Astrocyte (in vitro differentiated cells and primary cell): ENCODE data around the gene TEX52. TPM values are rescaled to one million over a fixed set of nuclear protein-coding genes. Genes with fewer than 3 reads are reported as not detected.

ENCODE experiments used
- DNase-seq: peaks from one replicate; pipeline ENCODE4 v3.0.0-alpha.2; 2010; ENCODE audit warnings: low read depth
- FAIRE-seq: peaks from 2 replicates; lab custom pipeline; 2011; peaks lifted over from hg19 to GRCh38; lab: Jason Lieb, UNC
- H2AFZ ChIP-seq: 2 replicates; pipeline ENCODE4 v1.6.0; 2012; ENCODE audit warnings: low read depth, low read length, inconsistent platforms
- H3K27ac ChIP-seq: 2 replicates; pipeline ENCODE4 v1.5.1; 2011; ENCODE audit warnings: low read depth, low read length, inconsistent platforms
- H3K27me3 ChIP-seq: 2 replicates; pipeline ENCODE4 v1.6.0; 2011; ENCODE audit warnings: low read length, inconsistent platforms; ENCODE audit not compliant: insufficient read depth
- H3K36me3 ChIP-seq: 2 replicates; pipeline ENCODE4 v1.5.1; 2011; ENCODE audit warnings: low read length, inconsistent platforms; ENCODE audit not compliant: insufficient read depth
- H3K4me1 ChIP-seq: 2 replicates; pipeline ENCODE4 v1.5.1; 2011; ENCODE audit warnings: low read length, inconsistent platforms; ENCODE audit not compliant: insufficient read depth
- H3K4me2 ChIP-seq: 2 replicates; pipeline ENCODE4 v1.6.0; 2012; ENCODE audit warnings: low read length, inconsistent platforms
- H3K4me3 ChIP-seq: 2 replicates; pipeline ENCODE4 v1.5.1; 2011; ENCODE audit warnings: low read depth, mild to moderate bottlenecking, low read length, inconsistent platforms; ENCODE audit not compliant: insufficient read depth
- H3K79me2 ChIP-seq: 2 replicates; pipeline ENCODE4 v1.6.0; 2012; ENCODE audit warnings: mild to moderate bottlenecking, low read length, inconsistent platforms; ENCODE audit not compliant: insufficient read depth
- H3K9ac ChIP-seq: 2 replicates; pipeline ENCODE4 v1.6.0; 2012; ENCODE audit warnings: mild to moderate bottlenecking, low read length, inconsistent platforms
- H3K9me3 ChIP-seq: 2 replicates; pipeline ENCODE4 v1.5.1; 2012; ENCODE audit warnings: low read depth, mild to moderate bottlenecking, low read length, inconsistent platforms; ENCODE audit not compliant: insufficient read depth
- H4K20me1 ChIP-seq: 2 replicates; pipeline ENCODE4 v1.6.0; 2012; ENCODE audit warnings: low read length, inconsistent platforms; ENCODE audit not compliant: insufficient read depth
- H3K27ac Mint-ChIP-seq: one replicate; pipeline ENCODE4 v1.8.0; 2021; ENCODE audit warnings: mild to moderate bottlenecking, mixed read lengths; ENCODE audit not compliant: unreplicated experiment
- H3K27me3 Mint-ChIP-seq: one replicate; pipeline ENCODE4 v1.8.0; 2021; ENCODE audit warnings: low read depth, mixed read lengths; ENCODE audit not compliant: unreplicated experiment
- H3K36me3 Mint-ChIP-seq: one replicate; pipeline ENCODE4 v1.8.0; 2021; ENCODE audit warnings: low read depth, mixed read lengths; ENCODE audit not compliant: unreplicated experiment
- H3K4me1 Mint-ChIP-seq: one replicate; pipeline ENCODE4 v1.8.0; 2021; ENCODE audit warnings: low read depth, mixed read lengths; ENCODE audit not compliant: unreplicated experiment
- H3K4me3 Mint-ChIP-seq: one replicate; pipeline ENCODE4 v1.8.0; 2021; ENCODE audit warnings: mild to moderate bottlenecking, moderate library complexity, mixed read lengths; ENCODE audit not compliant: unreplicated experiment
- H3K9me3 Mint-ChIP-seq: one replicate; pipeline ENCODE4 v1.8.0; 2021; ENCODE audit warnings: mild to moderate bottlenecking, mixed read lengths; ENCODE audit not compliant: unreplicated experiment
- EZH2 ChIP-seq: IDR thresholded peaks from 2 replicates; pipeline ENCODE4 v1.6.1; 2012; ENCODE audit warnings: mild to moderate bottlenecking, low read length, inconsistent platforms; ENCODE audit not compliant: insufficient read depth
- total RNA-seq: library from RNA; stranded (reverse); gene quantifications from 2 replicates; pipeline ENCODE4 v1.2.1, GENCODE V29; 2021
- TF ChIP-seq, protein P1 (sequence below): IDR thresholded peaks from 2 replicates; pipeline ENCODE4 v1.5.1; 2011; ENCODE audit warnings: low read depth, mild to moderate bottlenecking, inconsistent platforms, low read length, moderate library complexity; ENCODE audit not compliant: insufficient read depth

Gene TEX52
- total RNA-seq, 1 donor from 2014 or later, result not detected

- no peaks in the 10 kb centered on the region for H3K27me3 ChIP-seq
- DNase-seq, result peak; percentile 77
- peaks cover 23% of the 10 kb centered on the region for H3K36me3 Mint-ChIP-seq
- peak overlapping the region; percentile 12 for H3K4me2 ChIP-seq
- no peak overlapping the region for H2AFZ ChIP-seq
- H3K9me3 Mint-ChIP-seq, result no peaks in the 10 kb centered on the region
- H3K79me2 ChIP-seq, result no peaks in the 10 kb centered on the region
- peak overlapping the region; percentile 8 for H3K9ac ChIP-seq
- peaks cover 10% of the 10 kb centered on the region for H3K4me1 ChIP-seq
- peak overlapping the region; percentile 89 for H3K27ac Mint-ChIP-seq
- H4K20me1 ChIP-seq, result peaks cover 5% of the 10 kb centered on the region
- H3K27ac ChIP-seq, result no peak overlapping the region
- no peaks in the 10 kb centered on the region for H3K27me3 Mint-ChIP-seq
- TF ChIP-seq, protein P1, sequence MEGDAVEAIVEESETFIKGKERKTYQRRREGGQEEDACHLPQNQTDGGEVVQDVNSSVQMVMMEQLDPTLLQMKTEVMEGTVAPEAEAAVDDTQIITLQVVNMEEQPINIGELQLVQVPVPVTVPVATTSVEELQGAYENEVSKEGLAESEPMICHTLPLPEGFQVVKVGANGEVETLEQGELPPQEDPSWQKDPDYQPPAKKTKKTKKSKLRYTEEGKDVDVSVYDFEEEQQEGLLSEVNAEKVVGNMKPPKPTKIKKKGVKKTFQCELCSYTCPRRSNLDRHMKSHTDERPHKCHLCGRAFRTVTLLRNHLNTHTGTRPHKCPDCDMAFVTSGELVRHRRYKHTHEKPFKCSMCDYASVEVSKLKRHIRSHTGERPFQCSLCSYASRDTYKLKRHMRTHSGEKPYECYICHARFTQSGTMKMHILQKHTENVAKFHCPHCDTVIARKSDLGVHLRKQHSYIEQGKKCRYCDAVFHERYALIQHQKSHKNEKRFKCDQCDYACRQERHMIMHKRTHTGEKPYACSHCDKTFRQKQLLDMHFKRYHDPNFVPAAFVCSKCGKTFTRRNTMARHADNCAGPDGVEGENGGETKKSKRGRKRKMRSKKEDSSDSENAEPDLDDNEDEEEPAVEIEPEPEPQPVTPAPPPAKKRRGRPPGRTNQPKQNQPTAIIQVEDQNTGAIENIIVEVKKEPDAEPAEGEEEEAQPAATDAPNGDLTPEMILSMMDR, result no peak
- TF ChIP-seq EZH2, result no peak
- H3K9me3 ChIP-seq, result no peaks in the 10 kb centered on the region
- no peak overlapping the region for H3K4me3 ChIP-seq
- H3K4me1 Mint-ChIP-seq, result peaks cover 23% of the 10 kb centered on the region
- peaks cover 39% of the 10 kb centered on the region for H3K36me3 ChIP-seq
- H3K4me3 Mint-ChIP-seq, result peak overlapping the region; percentile 28
- FAIRE-seq, result peak; percentile 54
Observed at GRCh38 chr12:2805143-2805520, 51.7 kb downstream of the TEX52 start.

DNA sequence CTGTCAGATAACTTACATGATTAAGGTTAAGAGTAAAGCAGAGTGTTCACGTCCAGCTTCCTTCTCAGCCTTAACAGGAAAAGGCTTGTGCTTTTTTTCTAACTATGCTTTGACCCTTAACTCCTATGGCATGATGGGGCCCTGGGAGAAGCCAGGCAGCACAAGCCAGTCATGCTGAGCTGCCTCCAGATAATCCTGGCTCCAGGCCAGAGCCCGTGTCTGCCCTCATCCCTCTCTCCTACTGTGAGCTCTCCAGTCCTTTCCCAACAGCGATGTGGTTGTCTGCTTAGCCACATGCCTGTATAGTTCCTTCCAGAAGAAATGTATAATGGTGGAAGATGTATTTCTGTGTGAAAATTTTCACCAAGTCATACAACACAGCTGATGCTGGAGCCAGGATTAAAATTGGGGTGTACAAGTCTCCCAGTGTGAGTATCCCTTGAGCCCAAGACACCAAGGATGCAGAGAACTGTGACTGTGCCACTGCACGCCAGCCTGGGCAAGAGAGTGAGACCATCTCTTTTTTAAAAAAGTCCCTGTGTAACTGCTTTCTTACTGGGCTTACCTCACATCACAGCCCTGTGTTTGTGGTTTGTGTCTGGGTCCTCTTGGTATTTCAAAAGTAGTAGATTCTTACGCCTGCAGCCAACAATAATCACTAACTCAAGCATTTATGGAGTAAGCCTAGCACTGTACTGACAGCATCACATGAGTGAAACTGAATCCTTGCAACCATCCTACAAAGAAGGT, 52.3 kb downstream of the TEX52 start:
- H3K4me1 Mint-ChIP-seq, result peaks cover 23% of the 10 kb centered on the region
- H3K9me3 ChIP-seq, result no peaks in the 10 kb centered on the region
- H3K9ac ChIP-seq, result peak overlapping the region; percentile 30
- peak overlapping the region; percentile 89 for H3K27ac Mint-ChIP-seq
- peaks cover 10% of the 10 kb centered on the region for H3K4me1 ChIP-seq
- peak overlapping the region; percentile 28 for H3K4me3 Mint-ChIP-seq
- H3K4me3 ChIP-seq, result no peak overlapping the region
- DNase-seq, result peak; percentile 62
- peak overlapping the region; percentile 46 for H3K27ac ChIP-seq
- TF ChIP-seq, protein P1, result no peak
- no peak for TF ChIP-seq EZH2
- H3K79me2 ChIP-seq, result no peaks in the 10 kb centered on the region
- H3K36me3 Mint-ChIP-seq, result peaks cover 27% of the 10 kb centered on the region
- peak overlapping the region; percentile 12 for H3K4me2 ChIP-seq
- no peaks in the 10 kb centered on the region for H3K27me3 ChIP-seq
- H2AFZ ChIP-seq, result no peak overlapping the region
- peaks cover 45% of the 10 kb centered on the region for H3K36me3 ChIP-seq
- H4K20me1 ChIP-seq, result peaks cover 5% of the 10 kb centered on the region
- FAIRE-seq, result no peak
- no peaks in the 10 kb centered on the region for H3K27me3 Mint-ChIP-seq
- no peaks in the 10 kb centered on the region for H3K9me3 Mint-ChIP-seq
